Measurements from ENCODE around the gene STBD1.

Gene STBD1

GRCh38 chr4:76339364-76339763 is 32.8 kb downstream of the STBD1 start:
- H4K12ac ChIP-seq (ENCODE audit: low read depth, low read length), result no peak overlapping the region
- H2BK5ac ChIP-seq (ENCODE audit: low read depth, low read length, poor library complexity), result no peak overlapping the region
- H2AK5ac ChIP-seq (ENCODE audit: low read length), result no peak overlapping the region
- no peak overlapping the region for H3K27ac ChIP-seq (ENCODE audit: low read depth, low read length)
- H3K27me3 ChIP-seq (ENCODE audit: insufficient read depth, low read length), result no peaks in the 10 kb centered on the region
- no peak overlapping the region for H2AFZ ChIP-seq (ENCODE audit: insufficient read depth, low read length, poor library complexity)
- no CpG with 5 or more reads among the region's 2 CpGs for WGBS (ENCODE audit: extremely low coverage, insufficient coverage, insufficient read length)
- H3K4ac ChIP-seq (ENCODE audit: low read depth, low read length), result no peak overlapping the region
- H4K8ac ChIP-seq (ENCODE audit: low read depth, low read length), result no peak overlapping the region
- H2BK120ac ChIP-seq (ENCODE audit: insufficient read depth, low read length, poor library complexity), result no peak overlapping the region
- no peaks in the 10 kb centered on the region for H3K79me1 ChIP-seq (ENCODE audit: low read length)
- no peak overlapping the region for H3K4me2 ChIP-seq (ENCODE audit: low read length)
- H4K91ac ChIP-seq (ENCODE audit: low read depth, low read length), result no peak overlapping the region
- H3K9me3 ChIP-seq (ENCODE audit: insufficient read depth, low read depth, low read length), result no peaks in the 10 kb centered on the region
- no peak overlapping the region for H2BK12ac ChIP-seq (ENCODE audit: low read length)
- H3K9ac ChIP-seq (ENCODE audit: low read length), result no peak overlapping the region
- H3K4me1 ChIP-seq (ENCODE audit: control insufficient read depth in 1 of 2, insufficient read depth in 2 of 2, low read length in 2 of 2), result no peaks in the 10 kb centered on the region
- no peaks in the 10 kb centered on the region for H3K36me3 ChIP-seq (ENCODE audit: control insufficient read depth in 1 of 2, insufficient read depth in 2 of 2, low read length in 2 of 2)
- H3K79me2 ChIP-seq (ENCODE audit: control insufficient read depth, insufficient read depth, low read length, poor library complexity), result no peaks in the 10 kb centered on the region
- H3K18ac ChIP-seq (ENCODE audit: low read length), result no peak overlapping the region
- no peak overlapping the region for H3K23ac ChIP-seq (ENCODE audit: low read length)
- DNase-seq, result no peak
- no peak overlapping the region for H3K4me3 ChIP-seq (ENCODE audit: low read depth, low read length)
- H3K14ac ChIP-seq (ENCODE audit: low read length), result no peak overlapping the region

GRCh38 chr4:76341063-76341462 is 34.5 kb downstream of the STBD1 start:
- no peak overlapping the region for H3K4me2 ChIP-seq (ENCODE audit: low read length)
- H3K4me3 ChIP-seq (ENCODE audit: low read depth, low read length), result no peak overlapping the region
- H3K27ac ChIP-seq (ENCODE audit: low read depth, low read length), result no peak overlapping the region
- no peak overlapping the region for H4K8ac ChIP-seq (ENCODE audit: low read depth, low read length)
- H3K36me3 ChIP-seq (ENCODE audit: control insufficient read depth in 1 of 2, insufficient read depth in 2 of 2, low read length in 2 of 2), result no peaks in the 10 kb centered on the region
- H4K12ac ChIP-seq (ENCODE audit: low read depth, low read length), result no peak overlapping the region
- H3K27me3 ChIP-seq (ENCODE audit: insufficient read depth, low read length), result no peaks in the 10 kb centered on the region
- H3K9ac ChIP-seq (ENCODE audit: low read length), result no peak overlapping the region
- DNase-seq, result peak in 1 of 2 donors; percentile 45
- H3K23ac ChIP-seq (ENCODE audit: low read length), result no peak overlapping the region
- no peaks in the 10 kb centered on the region for H3K79me1 ChIP-seq (ENCODE audit: low read length)
- H3K9me3 ChIP-seq (ENCODE audit: insufficient read depth, low read depth, low read length), result no peaks in the 10 kb centered on the region
- no peak overlapping the region for H2BK12ac ChIP-seq (ENCODE audit: low read length)
- H4K91ac ChIP-seq (ENCODE audit: low read depth, low read length), result no peak overlapping the region
- H2BK120ac ChIP-seq (ENCODE audit: insufficient read depth, low read length, poor library complexity), result no peak overlapping the region
- H2BK5ac ChIP-seq (ENCODE audit: low read depth, low read length, poor library complexity), result no peak overlapping the region
- no peaks in the 10 kb centered on the region for H3K4me1 ChIP-seq (ENCODE audit: control insufficient read depth in 1 of 2, insufficient read depth in 2 of 2, low read length in 2 of 2)
- H3K18ac ChIP-seq (ENCODE audit: low read length), result no peak overlapping the region
- no peak overlapping the region for H2AK5ac ChIP-seq (ENCODE audit: low read length)
- H3K4ac ChIP-seq (ENCODE audit: low read depth, low read length), result no peak overlapping the region
- no peak overlapping the region for H2AFZ ChIP-seq (ENCODE audit: insufficient read depth, low read length, poor library complexity)
- no peaks in the 10 kb centered on the region for H3K79me2 ChIP-seq (ENCODE audit: control insufficient read depth, insufficient read depth, low read length, poor library complexity)
- no peak overlapping the region for H3K14ac ChIP-seq (ENCODE audit: low read length)

DNA sequence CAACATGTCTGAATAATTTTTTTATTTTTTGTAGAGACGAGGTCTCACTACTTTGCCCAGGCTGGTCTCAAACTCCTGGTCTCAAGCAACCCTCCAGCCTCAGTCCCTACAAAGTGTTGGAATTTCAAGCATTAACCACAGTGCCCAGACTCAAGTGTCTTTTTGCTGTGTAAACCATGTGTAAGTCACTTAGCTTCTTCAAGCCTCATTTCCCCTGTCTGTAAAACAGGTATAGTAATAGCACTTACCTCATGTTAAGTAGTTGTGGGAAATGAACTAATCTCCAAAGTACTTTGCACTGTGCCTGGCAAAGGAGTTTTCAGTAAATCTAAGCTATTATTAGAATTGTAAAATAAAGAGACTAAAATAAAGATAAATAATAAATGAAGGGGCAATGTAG is 35.7 kb downstream of the STBD1 start:
- H3K14ac ChIP-seq (ENCODE audit: low read length), result no peak overlapping the region
- H4K91ac ChIP-seq (ENCODE audit: low read depth, low read length), result no peak overlapping the region
- H2BK5ac ChIP-seq (ENCODE audit: low read depth, low read length, poor library complexity), result no peak overlapping the region
- WGBS (ENCODE audit: extremely low coverage, insufficient coverage, insufficient read length), result no CpG with 5 or more reads among the region's 1 CpG
- H3K18ac ChIP-seq (ENCODE audit: low read length), result no peak overlapping the region
- H3K4ac ChIP-seq (ENCODE audit: low read depth, low read length), result no peak overlapping the region
- no peak overlapping the region for H2BK12ac ChIP-seq (ENCODE audit: low read length)
- DNase-seq, result no peak
- no peaks in the 10 kb centered on the region for H3K27me3 ChIP-seq (ENCODE audit: insufficient read depth, low read length)
- no peak overlapping the region for H4K12ac ChIP-seq (ENCODE audit: low read depth, low read length)
- no peak overlapping the region for H2AK5ac ChIP-seq (ENCODE audit: low read length)
- no peak overlapping the region for H3K4me2 ChIP-seq (ENCODE audit: low read length)
- H3K79me2 ChIP-seq (ENCODE audit: control insufficient read depth, insufficient read depth, low read length, poor library complexity), result no peaks in the 10 kb centered on the region
- no peak overlapping the region for H4K8ac ChIP-seq (ENCODE audit: low read depth, low read length)
- no peak overlapping the region for H3K27ac ChIP-seq (ENCODE audit: low read depth, low read length)
- H2AFZ ChIP-seq (ENCODE audit: insufficient read depth, low read length, poor library complexity), result no peak overlapping the region
- no peak overlapping the region for H2BK120ac ChIP-seq (ENCODE audit: insufficient read depth, low read length, poor library complexity)
- no peak overlapping the region for H3K9ac ChIP-seq (ENCODE audit: low read length)
- no peaks in the 10 kb centered on the region for H3K4me1 ChIP-seq (ENCODE audit: control insufficient read depth in 1 of 2, insufficient read depth in 2 of 2, low read length in 2 of 2)
- H3K36me3 ChIP-seq (ENCODE audit: control insufficient read depth in 1 of 2, insufficient read depth in 2 of 2, low read length in 2 of 2), result no peaks in the 10 kb centered on the region
- no peaks in the 10 kb centered on the region for H3K9me3 ChIP-seq (ENCODE audit: insufficient read depth, low read depth, low read length)
- H3K23ac ChIP-seq (ENCODE audit: low read length), result no peak overlapping the region
- no peaks in the 10 kb centered on the region for H3K79me1 ChIP-seq (ENCODE audit: low read length)
- H3K4me3 ChIP-seq (ENCODE audit: low read depth, low read length), result no peak overlapping the region

DNA sequence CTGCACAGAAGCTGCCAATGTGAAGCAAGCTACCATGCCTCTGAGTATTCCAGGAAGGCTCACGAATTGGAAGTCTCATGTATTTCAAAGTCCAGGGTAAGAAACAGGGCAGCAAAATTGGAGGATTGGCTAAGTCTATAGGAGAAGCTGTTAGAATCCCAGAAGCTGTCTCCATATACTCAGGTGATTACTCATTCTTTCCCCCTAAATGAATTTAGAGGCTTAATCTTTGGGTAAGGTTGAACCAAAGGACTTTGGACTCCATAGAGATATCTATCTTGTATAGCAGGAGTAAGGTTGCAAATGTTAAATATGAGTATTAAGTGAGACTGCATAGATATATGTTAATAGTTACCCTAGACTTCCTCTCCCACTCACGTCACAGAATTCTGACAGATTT is 36.3 kb downstream of the STBD1 start:
- H2AK5ac ChIP-seq (ENCODE audit: low read length), result no peak overlapping the region
- no peak overlapping the region for H4K8ac ChIP-seq (ENCODE audit: low read depth, low read length)
- H2AFZ ChIP-seq (ENCODE audit: insufficient read depth, low read length, poor library complexity), result no peak overlapping the region
- no peak overlapping the region for H4K91ac ChIP-seq (ENCODE audit: low read depth, low read length)
- no peaks in the 10 kb centered on the region for H3K36me3 ChIP-seq (ENCODE audit: control insufficient read depth in 1 of 2, insufficient read depth in 2 of 2, low read length in 2 of 2)
- H3K4me2 ChIP-seq (ENCODE audit: low read length), result no peak overlapping the region
- H3K18ac ChIP-seq (ENCODE audit: low read length), result no peak overlapping the region
- DNase-seq, result no peak
- H2BK12ac ChIP-seq (ENCODE audit: low read length), result no peak overlapping the region
- H2BK5ac ChIP-seq (ENCODE audit: low read depth, low read length, poor library complexity), result no peak overlapping the region
- no CpG with 5 or more reads among the region's 2 CpGs for WGBS (ENCODE audit: extremely low coverage, insufficient coverage, insufficient read length)
- H3K4me3 ChIP-seq (ENCODE audit: low read depth, low read length), result no peak overlapping the region
- H3K79me2 ChIP-seq (ENCODE audit: control insufficient read depth, insufficient read depth, low read length, poor library complexity), result no peaks in the 10 kb centered on the region
- no peak overlapping the region for H3K9ac ChIP-seq (ENCODE audit: low read length)
- no peak overlapping the region for H3K14ac ChIP-seq (ENCODE audit: low read length)
- no peak overlapping the region for H3K23ac ChIP-seq (ENCODE audit: low read length)
- no peak overlapping the region for H2BK120ac ChIP-seq (ENCODE audit: insufficient read depth, low read length, poor library complexity)
- no peak overlapping the region for H3K4ac ChIP-seq (ENCODE audit: low read depth, low read length)
- H3K9me3 ChIP-seq (ENCODE audit: insufficient read depth, low read depth, low read length), result no peaks in the 10 kb centered on the region
- H3K27ac ChIP-seq (ENCODE audit: low read depth, low read length), result no peak overlapping the region
- H3K79me1 ChIP-seq (ENCODE audit: low read length), result no peaks in the 10 kb centered on the region
- H3K27me3 ChIP-seq (ENCODE audit: insufficient read depth, low read length), result no peaks in the 10 kb centered on the region
- H4K12ac ChIP-seq (ENCODE audit: low read depth, low read length), result no peak overlapping the region
- no peaks in the 10 kb centered on the region for H3K4me1 ChIP-seq (ENCODE audit: control insufficient read depth in 1 of 2, insufficient read depth in 2 of 2, low read length in 2 of 2)
